A549 treated with DMSO at 1 μM for 4 hours (cell line): ENCODE data around the gene DGKI. TPM values are rescaled to one million over a fixed set of nuclear protein-coding genes. Genes with fewer than 3 reads are reported as not detected.

ENCODE experiments used
- total RNA-seq: library from RNA; stranded (reverse); fragments of 200-300 nt; extraction: Qiagen RNA extraction; gene quantifications from 5 replicates; pipeline ENCODE4 v1.2.3, GENCODE V29; 2022; ENCODE audit warnings: low read depth

The DGKI gene
- total RNA-seq: 0.15 to 0.38 TPM (median 0.30 TPM) in 5 replicates

GRCh38 chr7:137846827-137847567 is at the start of gene DGKI:
DGKI (minus strand) TSS chr7:137846974.

GRCh38 chr7:137343281-137343841 is 503.4 kb downstream of the DGKI start, which contains the start of gene PTN:
PTN (minus strand) TSS chr7:137343733; CDS start chr7:137254973, 88,760 bp downstream.

Other genes with a start within 250 kb of the DGKI start
- gene CREB3L2, start 155.1 kb upstream of the DGKI start, total RNA-seq: 30.0 to 41.6 TPM (median 39.4 TPM) in 5 replicates
- not detected in 5 replicates for gene AKR1D1, start 229.5 kb upstream of the DGKI start, total RNA-seq